GM21786 (cell line): Measurements from ENCODE around the gene ZNF385B.

ENCODE experiments used
- ATAC-seq: cut with Tn5 transposase; IDR thresholded peaks from one replicate; pipeline ENCODE4 v1.9.1; 2021; ENCODE audit not compliant: unreplicated experiment

ZNF385B gene

DNA sequence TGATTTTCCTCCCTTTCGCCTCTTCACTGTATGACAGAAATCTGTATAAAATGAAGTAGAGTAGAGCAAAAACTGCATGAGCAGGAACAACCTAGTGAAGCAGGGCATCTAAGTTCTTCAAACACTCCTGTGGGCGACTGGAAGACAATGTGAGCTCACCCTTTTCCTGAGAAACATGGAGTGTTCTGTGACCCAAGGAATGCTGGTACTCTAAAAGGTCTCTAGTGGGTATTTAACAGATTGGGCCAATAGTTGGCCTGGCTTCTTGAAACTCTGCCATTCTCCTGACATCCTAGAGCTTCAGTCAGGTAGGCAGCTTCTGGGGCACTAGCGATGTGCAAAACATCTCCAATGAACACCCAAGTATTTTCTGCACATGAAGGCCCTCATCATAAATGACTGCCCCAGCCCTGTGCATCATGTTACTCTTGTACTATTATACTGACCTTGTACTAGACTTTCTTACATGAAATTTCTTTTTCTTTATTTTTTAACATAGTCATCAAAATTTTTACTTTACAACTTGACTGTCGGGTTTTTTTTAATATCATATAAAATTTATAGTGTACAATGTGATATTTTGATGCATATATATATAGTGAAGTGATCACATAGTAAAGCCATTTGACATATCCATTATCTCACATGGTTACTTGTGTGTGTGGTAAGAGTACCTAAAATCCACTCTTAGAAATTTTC lies 302.2 kb downstream of the ZNF385B start:
- no peak for ATAC-seq

DNA sequence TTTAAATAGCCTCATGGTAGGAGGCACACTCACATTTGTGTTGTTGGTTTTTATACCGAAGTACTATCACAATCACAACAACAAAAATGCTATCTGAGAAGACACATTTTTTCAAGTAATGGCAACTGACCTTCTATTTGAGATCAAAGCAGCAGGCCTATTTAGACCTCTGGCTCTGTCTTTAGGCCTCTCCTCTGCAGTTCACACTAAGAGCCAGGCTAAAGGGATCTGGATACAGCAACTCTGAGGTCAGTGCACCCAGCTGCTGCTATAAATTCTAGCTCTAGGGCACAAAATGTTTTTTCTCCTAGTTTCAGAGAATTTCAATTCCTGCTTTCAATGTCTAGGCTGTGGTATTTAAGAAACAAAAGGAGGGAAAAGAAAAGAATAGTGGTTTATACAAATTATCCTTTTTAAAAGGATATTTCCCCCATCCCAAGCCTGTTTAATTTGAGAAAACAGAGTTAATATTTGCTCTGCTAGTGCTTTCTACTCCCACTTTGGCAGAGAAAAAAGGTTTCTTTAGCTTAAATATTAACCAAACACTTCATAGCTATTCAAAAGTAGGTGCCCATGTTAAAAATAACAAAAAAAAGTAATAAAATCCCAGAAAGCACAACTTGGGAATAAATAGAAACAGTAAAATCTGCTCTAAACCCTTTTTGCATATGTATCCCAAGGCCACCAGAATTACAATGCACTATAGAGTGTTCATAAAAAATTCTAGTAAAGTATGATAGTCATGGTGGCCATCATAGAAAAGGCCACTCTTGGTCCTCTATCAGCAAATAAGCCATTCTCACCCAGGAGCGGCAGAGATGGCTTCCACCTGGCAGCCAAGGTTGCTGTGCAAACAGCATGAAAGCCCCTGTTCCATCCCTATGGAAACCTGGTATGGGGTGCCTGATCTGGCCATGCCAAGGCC lies 303.1 kb downstream of the ZNF385B start:
- no peak for ATAC-seq

DNA sequence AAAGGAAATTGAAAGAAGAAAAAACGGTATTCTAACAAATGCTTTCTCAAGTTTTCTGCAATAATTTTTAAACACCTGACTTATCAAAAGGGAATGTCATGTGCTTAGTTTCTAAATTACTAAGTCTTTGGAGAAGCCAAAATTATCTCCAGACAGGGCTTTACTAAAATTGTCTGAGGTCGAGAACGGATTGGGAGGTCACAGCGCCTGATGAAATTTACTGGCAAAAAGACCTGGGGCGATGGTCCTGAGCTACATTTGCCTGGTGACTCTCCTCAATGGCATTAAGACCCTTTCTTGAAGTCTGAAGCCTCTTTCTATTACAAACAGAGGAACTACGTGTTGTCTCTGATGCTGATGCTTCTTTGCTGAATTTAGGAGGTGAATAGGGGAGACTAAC lies 305.0 kb downstream of the ZNF385B start:
- no peak for ATAC-seq

DNA sequence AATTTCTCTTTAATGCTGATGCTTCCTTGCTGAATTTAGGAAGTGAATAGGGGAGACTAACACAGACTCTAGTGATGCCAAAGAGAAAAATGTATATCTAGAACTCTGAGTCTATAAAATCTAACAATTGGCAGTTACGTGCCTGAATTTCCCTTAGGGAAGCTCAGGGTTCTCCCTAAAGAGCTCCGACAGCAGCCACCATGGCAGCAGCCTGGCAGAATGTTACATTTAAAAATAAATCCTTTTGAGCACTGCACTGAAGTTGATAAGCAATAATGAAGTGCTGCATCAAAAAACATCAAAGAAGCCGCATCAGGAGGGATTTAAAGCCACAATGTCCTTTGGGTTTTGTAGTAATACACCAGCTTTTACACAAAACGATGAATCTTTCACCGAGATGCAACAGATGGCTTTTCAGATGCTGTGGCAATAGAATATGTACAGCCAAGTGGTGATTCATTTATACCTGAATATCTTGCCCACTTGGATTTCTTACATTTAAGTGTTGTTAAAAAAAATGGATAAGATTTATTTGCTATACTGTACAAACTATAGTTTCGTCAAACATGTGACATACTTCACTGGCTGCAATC lies 305.6 kb downstream of the ZNF385B start:
- no peak for ATAC-seq

DNA sequence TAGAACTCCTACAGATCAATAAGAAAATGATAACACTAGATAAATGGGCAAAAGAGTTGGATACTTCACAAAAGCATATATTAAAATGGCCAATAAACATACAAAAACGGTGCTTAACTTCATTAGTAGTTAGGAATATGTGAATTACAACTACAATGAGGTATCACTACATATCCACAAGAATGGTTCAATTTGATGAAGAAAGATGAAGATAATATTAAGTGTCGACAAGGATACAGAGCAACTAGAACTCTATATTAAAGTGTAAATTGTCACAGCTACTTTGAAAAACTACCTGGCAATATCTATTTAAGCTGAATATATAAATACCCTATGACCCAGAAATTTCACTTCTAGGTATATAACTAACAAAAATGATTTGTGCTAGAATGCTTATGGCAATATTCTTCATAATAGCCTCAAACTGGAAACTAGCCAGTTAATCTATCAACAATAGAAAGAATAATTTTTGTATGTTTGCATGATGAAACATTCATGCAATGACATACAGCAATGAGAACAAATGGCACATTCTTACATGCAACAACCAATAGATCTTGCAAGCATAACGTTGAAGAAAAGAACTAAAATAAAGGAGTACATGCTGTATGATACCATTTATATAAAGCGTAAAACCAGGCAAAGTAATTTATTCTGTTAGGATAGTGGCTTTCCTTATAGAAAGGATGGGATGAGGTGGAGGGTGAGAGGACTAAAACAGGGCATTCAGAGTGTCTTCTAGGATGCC lies 306.6 kb downstream of the ZNF385B start:
- no peak for ATAC-seq

DNA sequence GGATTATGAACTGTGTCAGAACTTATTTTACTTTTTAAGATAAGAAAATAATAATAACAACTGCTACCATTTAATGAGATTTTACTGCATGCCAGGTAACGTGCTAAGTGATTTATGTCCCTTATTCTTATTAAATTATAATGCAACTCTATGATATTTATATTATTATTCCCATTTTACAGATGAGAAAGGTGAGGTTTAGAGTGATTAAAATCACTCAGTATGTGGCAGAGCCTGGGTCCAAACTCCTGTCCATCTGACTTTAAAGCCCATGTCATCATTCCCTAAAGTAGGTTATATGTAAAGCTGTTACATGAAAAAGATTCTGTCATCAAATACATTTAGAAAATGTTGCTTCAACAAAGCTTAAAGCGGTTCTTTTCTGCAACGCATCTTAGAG lies 308.0 kb downstream of the ZNF385B start:
- ATAC-seq: no peak

DNA sequence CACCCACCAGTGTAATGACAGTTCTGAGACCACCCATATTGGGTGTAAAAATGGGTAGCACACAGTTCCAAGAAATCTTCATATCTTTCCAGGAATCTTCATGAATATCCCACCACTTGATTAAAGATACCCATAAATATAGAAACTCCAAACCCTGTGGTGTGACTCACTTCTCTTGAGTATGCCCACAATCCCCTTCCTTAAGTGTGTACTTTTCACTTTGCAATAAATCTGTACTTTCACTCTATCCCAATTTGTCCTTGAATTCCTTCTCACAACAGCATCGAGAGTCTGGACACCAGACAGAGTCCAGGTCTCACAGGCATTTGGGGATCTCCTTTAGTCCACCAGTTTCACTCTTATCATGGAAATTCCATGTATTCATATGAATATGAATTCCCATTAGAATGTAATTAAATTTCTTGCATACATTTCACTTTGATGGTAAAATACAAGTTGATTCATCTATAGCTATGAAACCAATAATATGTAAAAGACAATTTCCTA lies 309.8 kb downstream of the ZNF385B start:
- ATAC-seq: no peak

DNA sequence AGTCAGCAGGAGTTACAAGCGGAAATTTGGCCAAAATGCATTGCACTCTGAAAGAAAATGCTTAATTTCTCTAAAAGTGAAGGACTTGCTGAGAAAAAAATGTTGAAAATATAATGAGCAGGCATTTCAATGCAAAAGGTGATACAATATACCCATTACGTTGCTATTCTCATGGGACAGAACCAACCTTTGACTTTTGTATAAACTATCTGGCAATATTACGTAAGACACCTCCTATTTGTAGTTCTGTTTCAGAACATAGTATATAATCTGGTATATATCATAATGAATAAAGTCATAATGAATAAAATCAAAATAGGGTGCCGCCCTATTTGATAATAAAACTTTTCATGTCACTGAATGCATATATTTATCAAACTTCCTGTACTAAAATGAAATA lies 310.6 kb downstream of the ZNF385B start:
- no peak for ATAC-seq

DNA sequence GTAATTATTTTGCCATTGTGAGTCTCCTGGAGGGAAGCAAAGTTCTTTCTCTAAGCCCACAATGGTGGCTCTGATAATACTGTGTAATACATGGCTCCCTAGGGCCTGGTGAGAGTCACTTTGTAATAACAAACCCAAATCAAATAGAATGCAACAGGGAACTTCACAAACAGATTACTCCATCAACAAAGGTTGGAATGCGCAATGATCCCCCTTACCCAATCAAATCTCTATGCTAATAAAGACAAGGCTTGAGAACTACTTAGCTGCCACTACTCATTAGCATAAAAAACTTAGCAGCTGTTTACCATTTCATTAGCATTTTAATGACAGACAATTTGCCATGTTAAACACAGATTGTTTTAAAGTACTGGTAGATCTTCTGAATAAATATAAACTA lies 311.2 kb downstream of the ZNF385B start:
- no peak for ATAC-seq

DNA sequence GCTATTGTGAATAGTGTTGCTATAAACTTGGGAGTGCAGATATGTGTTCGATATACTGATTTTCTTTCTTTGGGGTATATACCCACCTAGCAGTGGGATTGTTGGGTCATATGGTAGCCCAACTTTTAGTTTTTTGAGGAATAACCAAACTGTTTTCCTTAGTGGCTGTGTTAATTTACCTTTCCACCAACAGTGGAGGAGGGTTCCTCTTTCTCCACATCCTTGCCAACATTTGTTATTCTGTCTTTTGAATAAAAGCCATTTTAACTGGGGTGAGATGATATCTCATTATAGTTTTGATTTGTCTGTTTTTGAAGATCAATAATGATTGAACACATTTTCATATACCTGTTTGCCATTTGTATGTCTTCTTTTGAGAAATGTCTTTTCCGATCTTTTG lies 314.8 kb downstream of the ZNF385B start:
- no peak for ATAC-seq

DNA sequence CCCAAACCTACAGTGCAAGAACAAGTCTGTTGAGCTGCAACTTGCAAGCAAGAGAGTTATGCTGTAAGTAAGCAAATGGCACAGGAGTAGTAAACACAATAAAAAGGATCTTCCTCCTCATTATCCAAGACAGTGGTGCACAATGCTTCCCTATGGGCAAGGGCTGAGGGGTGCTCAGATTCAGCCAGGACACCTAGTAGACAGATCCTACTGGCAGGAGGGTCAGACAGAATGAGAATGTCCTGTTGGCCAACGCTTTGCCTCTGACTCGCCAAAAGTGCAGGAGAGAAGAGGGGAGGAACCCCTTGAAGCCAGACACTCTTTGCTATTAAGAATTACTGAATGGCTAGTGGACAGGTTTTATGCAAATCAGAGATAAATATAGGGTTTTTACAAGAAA lies 316.4 kb downstream of the ZNF385B start:
- ATAC-seq: no peak

DNA sequence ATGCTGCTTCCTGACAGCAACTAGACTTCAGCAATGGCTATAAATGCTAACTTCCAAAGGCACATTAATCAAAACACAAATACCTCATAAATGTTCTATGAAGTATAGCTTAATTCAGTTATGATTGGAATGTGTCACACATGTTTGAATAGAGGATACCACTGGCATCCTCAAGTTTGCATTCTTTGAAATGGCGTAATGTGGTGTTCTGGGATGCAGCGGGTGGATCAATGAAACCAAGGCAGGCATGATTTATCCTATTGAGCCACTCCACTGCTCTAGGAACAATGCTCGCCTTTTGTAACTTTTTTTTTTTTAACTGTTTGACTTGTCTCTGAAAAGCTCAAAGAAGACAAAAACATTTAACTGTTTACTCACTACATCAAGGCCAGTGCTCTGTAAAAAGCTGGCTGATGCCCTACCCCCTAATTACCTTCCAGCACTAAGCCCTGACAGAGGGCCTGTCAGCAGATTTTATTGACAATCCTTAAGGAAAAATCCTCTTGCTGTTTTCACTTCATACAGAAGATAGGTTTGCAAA lies 318.0 kb downstream of the ZNF385B start:
- ATAC-seq: no peak

DNA sequence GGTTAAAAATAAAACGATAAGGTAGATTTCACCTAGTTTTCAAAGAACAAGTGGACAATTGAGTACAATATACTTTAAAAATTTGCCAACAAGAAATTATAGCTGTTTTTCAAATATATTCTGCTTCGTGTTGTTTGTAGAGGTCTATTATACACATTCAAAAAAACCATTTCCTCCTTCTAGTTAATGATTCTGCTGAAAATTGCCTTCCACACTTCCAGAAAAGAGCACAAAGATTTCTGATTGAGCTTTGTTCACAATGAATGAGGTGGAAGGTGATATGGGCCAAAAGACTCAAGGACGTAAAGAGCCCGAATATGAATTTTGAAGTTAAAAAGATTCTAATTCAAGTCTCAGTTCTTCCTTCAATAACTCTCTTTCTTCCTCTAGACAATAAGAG lies 319.8 kb downstream of the ZNF385B start:
- no peak for ATAC-seq

DNA sequence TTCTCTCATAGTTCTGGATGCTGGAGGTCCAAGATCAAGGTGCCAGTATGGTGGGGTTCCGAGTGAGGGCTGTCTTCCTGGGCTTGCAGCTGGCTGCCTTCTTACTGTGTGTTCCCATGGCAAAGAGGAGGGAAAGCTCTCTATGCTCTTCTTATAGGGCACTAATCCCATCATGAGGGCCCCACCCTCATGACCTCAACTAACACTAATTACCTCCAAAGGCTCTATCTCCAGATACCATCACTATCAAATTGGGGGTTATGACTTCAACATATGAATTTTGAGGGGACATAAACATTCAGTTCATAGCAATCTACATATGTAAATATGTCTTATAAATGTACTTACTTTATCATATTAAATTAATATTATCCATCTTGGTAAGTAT lies 322.3 kb downstream of the ZNF385B start:
- ATAC-seq: no peak

DNA sequence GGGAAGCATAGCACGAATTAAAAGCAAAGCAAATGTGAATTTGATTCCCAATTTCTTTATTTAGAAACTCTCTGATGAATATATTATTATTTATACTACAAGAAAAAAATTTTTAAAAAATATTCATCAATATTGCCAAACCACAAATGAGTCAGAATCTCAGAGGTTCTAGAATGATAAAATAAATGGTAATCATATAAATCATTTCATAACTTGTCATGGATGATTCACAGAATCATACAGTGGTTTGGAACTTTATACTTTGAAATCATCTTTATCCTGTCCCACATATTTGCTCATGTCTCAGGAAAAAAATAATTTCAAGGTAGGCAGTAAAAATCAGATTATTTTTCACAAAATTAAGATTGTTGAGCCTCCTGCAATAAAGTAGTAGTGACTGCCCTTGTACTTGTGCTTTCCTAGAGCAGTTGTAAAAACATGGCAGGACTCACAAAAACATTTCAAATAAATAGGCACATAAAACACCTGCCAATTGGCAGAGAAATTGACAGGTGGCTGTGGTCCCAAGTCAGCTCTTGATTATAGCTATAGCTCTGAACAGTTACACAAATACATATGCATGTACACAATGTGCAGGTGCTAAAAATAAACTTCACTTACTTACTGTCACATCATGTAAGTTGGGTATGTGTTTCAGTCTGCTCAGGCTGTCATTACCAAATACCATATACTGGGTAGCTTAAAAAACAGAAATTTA lies 322.8 kb downstream of the ZNF385B start:
- ATAC-seq: no peak

DNA sequence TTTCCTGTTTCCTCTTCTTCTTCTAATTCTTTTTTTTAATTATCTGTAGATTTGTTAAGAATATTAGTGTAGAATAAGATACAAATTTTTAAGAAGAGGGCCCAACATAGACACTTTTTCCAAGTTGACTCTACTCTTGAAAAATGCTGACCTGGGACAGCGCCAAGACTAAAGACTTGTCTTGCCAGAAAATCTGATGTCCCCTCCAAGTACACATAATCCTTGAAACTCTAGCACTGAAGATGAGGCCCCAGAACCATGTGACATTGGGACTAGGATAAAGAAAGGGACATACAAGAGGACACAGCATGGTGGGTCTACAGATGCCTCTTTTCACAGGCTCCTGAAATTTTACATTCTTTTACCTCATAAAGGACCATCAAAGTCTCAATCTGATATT lies 325.2 kb downstream of the ZNF385B start:
- no peak for ATAC-seq

DNA sequence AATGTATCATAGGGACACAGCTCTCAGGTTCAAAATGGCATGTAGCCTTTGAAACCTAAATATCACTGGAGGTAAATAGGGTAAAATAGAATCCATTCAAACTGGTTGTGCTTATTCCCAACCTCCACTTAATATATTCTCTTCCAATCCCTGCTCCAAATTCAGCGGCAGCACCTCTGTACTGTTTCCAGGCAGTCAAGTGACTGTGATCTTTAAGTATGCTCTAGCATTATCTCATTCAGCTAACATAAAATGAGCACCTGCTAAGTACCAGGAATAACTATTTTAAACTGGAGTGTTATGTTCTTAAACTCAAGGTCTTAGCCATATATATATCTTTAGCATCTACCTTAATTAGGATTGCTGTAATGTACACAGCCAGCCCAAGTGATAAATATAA lies 327.5 kb downstream of the ZNF385B start:
- ATAC-seq: no peak

DNA sequence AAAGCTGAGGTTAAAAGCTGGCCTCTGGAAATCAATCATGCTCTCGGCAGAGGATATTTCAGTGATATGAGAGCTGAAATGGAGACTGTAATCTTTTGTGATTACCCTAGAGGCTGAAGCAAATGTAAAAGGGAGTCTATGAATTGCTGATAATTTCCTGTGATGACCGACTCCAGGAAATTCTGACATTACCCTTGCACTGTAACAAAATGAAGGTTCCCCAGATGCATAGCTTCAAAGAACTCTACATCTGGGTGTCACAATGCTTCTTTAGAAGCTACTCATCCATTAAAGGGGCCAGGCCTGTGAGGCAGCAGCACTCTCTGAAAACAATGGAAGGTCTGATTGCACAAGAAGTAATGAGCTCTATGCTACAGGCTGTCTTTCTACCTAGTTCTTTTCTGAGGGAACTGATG lies 328.5 kb downstream of the ZNF385B start:
- no peak for ATAC-seq

DNA sequence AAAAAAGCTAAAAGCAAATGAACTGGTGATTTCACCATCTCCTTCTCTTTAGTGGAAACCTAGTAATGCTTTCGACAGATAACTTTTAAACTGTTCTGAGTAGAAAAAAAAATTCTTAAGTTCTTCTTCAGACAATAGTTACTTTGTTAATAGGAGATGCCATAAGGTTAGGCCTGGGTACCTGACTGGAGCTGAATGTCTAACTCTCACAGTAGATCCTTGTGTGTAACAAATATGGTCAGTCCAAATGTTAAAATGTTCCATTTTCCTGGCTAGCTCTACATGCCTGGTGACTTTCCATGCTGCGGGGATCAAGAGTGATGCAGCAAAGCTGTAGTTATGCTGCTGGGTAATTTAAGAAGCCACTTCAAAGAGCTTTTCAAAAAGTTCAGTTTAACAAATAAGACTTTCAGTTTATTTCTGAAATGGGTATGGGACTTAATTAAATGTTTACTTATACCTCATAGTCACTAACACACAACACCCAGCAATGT lies 332.8 kb downstream of the ZNF385B start:
- no peak for ATAC-seq

DNA sequence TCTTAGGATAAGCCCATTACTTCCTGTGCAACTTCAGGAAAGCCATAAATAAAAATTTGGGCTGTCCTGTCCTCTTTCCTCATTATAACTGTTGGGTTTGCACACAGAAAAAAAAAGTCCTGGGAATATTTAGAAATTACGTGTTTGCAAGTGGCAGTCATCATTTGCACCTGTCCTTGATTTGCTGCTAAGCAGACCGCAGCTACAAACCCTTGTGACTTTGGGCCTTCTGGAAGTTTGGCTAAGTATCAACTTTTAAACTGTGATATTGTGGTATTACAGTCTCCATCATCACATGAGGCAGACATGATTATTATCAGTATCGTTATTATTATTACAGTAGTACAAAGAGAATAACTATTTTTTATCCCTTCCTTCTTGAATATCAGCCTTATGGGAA lies 336.1 kb downstream of the ZNF385B start:
- no peak for ATAC-seq
